Mesendoderm (in vitro differentiated cells): ENCODE data around the gene KLRC1. TPM values are rescaled to one million over a fixed set of nuclear protein-coding genes. Genes with fewer than 3 reads are reported as not detected.
"Not testable (repeated sequence)": the region's sequence is repeated elsewhere in the genome, so short reads cannot be mapped to it uniquely, and the experiment has no call there.

Experiments used
- DNase-seq: peaks from one replicate; pipeline ENCODE4 v3.0.0; 2013
- H2AK5ac ChIP-seq: 2 replicates; pipeline ENCODE4 v1.6.1; 2013; ENCODE audit warnings: low read length, inconsistent platforms
- H2BK120ac ChIP-seq: 2 replicates; pipeline ENCODE4 v1.6.1; 2013; ENCODE audit warnings: low read depth, mild to moderate bottlenecking, low read length, moderate library complexity, mixed read lengths
- H2BK15ac ChIP-seq: replicated peaks from 2 replicates; pipeline ENCODE4 v1.6.1; 2013; ENCODE audit warnings: low read depth, mild to moderate bottlenecking, moderate library complexity
- H2BK5ac ChIP-seq: 2 replicates; pipeline ENCODE4 v1.6.1; 2013; ENCODE audit warnings: low read length, inconsistent platforms
- H3K18ac ChIP-seq: 2 replicates; pipeline ENCODE4 v1.6.1; 2013; ENCODE audit warnings: mild to moderate bottlenecking, low read length, mixed read lengths
- H3K23ac ChIP-seq: one replicate; pipeline ENCODE4 v1.6.1; 2013; ENCODE audit warnings: low read length
- H3K27ac ChIP-seq: 2 replicates; pipeline ENCODE4 v1.5.1; 2013; ENCODE audit warnings: low read depth, mild to moderate bottlenecking, inconsistent platforms, low read length, moderate library complexity
- H3K27me3 ChIP-seq: 2 replicates; pipeline ENCODE4 v1.6.1; 2013; ENCODE audit warnings: low read length, control low read depth, mild to moderate bottlenecking, inconsistent platforms; ENCODE audit not compliant: insufficient read depth, poor library complexity
- H3K36me3 ChIP-seq: 2 replicates; pipeline ENCODE4 v1.6.1; 2013; ENCODE audit warnings: low read length, inconsistent platforms; ENCODE audit not compliant: control insufficient read depth, insufficient read depth
- H3K4ac ChIP-seq: one replicate; pipeline ENCODE4 v1.6.1; 2013; ENCODE audit warnings: low read depth, mild to moderate bottlenecking, low read length, moderate library complexity
- H3K4me1 ChIP-seq: 2 replicates; pipeline ENCODE4 v1.6.1; 2013; ENCODE audit warnings: low read depth, low read length, inconsistent platforms; ENCODE audit not compliant: control insufficient read depth
- H3K4me2 ChIP-seq: 2 replicates; pipeline ENCODE4 v1.6.1; 2013; ENCODE audit warnings: low read length
- H3K4me3 ChIP-seq: 2 replicates; pipeline ENCODE4 v1.5.1; 2013; ENCODE audit warnings: mild to moderate bottlenecking, low read length
- H3K56ac ChIP-seq: one replicate; pipeline ENCODE4 v1.6.1; 2013; ENCODE audit warnings: low read length
- H3K79me1 ChIP-seq: 2 replicates; pipeline ENCODE4 v1.6.1; 2013; ENCODE audit warnings: low read length, inconsistent platforms
- H3K79me2 ChIP-seq: 2 replicates; pipeline ENCODE4 v1.6.1; 2013; ENCODE audit warnings: mild to moderate bottlenecking, low read length; ENCODE audit not compliant: control insufficient read depth, insufficient read depth
- H3K9ac ChIP-seq: 2 replicates; pipeline ENCODE4 v1.6.1; 2013; ENCODE audit warnings: low read length, inconsistent platforms
- H4K5ac ChIP-seq: one replicate; pipeline ENCODE4 v1.6.1; 2013; ENCODE audit warnings: low read length
- H4K8ac ChIP-seq: one replicate; pipeline ENCODE4 v1.6.1; 2013; ENCODE audit warnings: low read depth, mild to moderate bottlenecking, control low read depth, low read length, moderate library complexity
- WGBS: extraction: QIAGEN DNeasy Blood & Tissue Kit; methylation state at CpG from one replicate; pipeline ENCODE4 v1.1.7; 2013; ENCODE audit warnings: low lambda C conversion rate, missing lambda C conversion rate; ENCODE audit not compliant: insufficient coverage; ENCODE audit errors: extremely low coverage; 5-methylcytosine and 5-hydroxymethylcytosine counted together
- polyA plus RNA-seq, 2 experiments: library from polyadenylated mRNA; stranded (reverse); fragments of 200-250 nt; gene quantifications; one replicate each; pipeline ENCODE4 v1.2.3, GENCODE V29; 2013

The KLRC1 gene
- 0.04 TPM for polyA plus RNA-seq (2013, experiment 1 of 2)
- polyA plus RNA-seq (2013, experiment 2 of 2), result not detected

DNA sequence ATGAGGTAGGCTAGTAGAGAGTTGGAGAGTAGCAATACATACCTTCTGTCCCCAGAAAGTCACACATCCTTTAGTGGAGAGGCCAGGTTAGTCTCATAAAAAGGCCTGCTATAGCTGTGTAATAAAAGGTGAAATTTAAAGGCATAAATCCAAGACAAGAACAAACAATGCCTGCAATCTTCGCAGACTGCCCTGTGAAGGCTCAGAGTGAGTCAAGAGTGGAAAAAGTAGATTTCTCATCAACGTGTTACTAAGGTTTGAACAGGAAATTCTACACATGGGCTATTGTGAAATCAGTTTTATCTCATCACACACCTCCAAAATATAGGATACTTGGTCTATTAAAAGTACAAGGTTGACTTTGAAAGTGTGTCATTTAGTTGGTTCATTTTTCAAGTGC, at the start of gene KLRC1:
KLRC1 (minus strand) TSS at position 222 of the 400 bp plus-strand sequence. CDS start 2,221 bp downstream, outside the sequence.
- no peak within 1 kb of the TSS for H3K27ac ChIP-seq
- no peak for DNase-seq
- H3K36me3 ChIP-seq, result no peaks in the 10 kb centered on the region

DNA sequence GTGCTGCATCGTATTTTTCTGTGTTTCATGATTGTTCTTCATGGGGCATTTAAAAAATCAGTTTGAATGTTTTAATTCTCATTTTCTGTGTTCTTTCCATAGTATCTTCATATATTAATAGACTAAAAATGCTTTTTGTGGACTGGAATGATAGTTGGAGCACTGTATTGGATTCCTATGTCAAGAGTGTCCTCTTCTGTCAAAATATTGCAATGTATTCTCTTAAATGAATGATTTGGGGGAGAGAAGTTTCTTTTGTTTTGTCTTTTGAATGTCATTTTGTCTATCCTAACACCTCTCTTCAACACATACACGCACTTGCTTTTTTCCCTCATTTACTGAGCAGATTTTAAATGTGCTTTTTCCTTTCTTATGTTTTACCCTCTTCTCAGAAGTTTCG, 47.9 kb upstream of the KLRC1 start:
- H3K27me3 ChIP-seq, result no peaks in the 10 kb centered on the region
- no peak overlapping the region for H4K8ac ChIP-seq
- H2BK15ac ChIP-seq, result no peak overlapping the region
- H3K4me2 ChIP-seq, result no peak overlapping the region
- DNase-seq, result no peak
- H3K18ac ChIP-seq, result no peak overlapping the region
- H3K79me2 ChIP-seq, result no peaks in the 10 kb centered on the region
- no peak overlapping the region for H2BK5ac ChIP-seq
- H3K56ac ChIP-seq, result no peak overlapping the region
- no peak overlapping the region for H3K27ac ChIP-seq
- H3K4ac ChIP-seq, result no peak overlapping the region
- WGBS, result no CpG with 5 or more reads among the region's 3 CpGs
- H3K79me1 ChIP-seq, result no peaks in the 10 kb centered on the region
- no peaks in the 10 kb centered on the region for H3K4me1 ChIP-seq
- no peak overlapping the region for H3K4me3 ChIP-seq
- no peak overlapping the region for H2AK5ac ChIP-seq
- no peak overlapping the region for H2BK120ac ChIP-seq
- H3K9ac ChIP-seq, result no peak overlapping the region
- no peaks in the 10 kb centered on the region for H3K36me3 ChIP-seq
- H4K5ac ChIP-seq, result no peak overlapping the region
- no peak overlapping the region for H3K23ac ChIP-seq

More for the DNA sequence above, at the start of gene KLRC1:
- Histone ChIP-seq H2BK5ac (no peak within 1 kb of the TSS), H2AK5ac (no peak within 1 kb of the TSS), H4K8ac (no peak within 1 kb of the TSS), H2BK120ac (no peak within 1 kb of the TSS), H3K4me3 (no peak within 1 kb of the TSS), H3K23ac (no peak within 1 kb of the TSS), H2BK15ac (no peak within 1 kb of the TSS), H3K9ac (no peak within 1 kb of the TSS), H3K4ac (no peak within 1 kb of the TSS), H3K4me2 (no peak within 1 kb of the TSS), H3K56ac (no peak within 1 kb of the TSS), H3K79me1 (no peaks in the 10 kb centered on the region), H3K27me3 (no peaks in the 10 kb centered on the region), H3K18ac (no peak within 1 kb of the TSS), H4K5ac (no peak within 1 kb of the TSS), H3K4me1 (no peaks in the 10 kb centered on the region), H3K79me2 (no peaks in the 10 kb centered on the region)
- WGBS, result no CpG with 5 or more reads among the region's 2 CpGs

DNA sequence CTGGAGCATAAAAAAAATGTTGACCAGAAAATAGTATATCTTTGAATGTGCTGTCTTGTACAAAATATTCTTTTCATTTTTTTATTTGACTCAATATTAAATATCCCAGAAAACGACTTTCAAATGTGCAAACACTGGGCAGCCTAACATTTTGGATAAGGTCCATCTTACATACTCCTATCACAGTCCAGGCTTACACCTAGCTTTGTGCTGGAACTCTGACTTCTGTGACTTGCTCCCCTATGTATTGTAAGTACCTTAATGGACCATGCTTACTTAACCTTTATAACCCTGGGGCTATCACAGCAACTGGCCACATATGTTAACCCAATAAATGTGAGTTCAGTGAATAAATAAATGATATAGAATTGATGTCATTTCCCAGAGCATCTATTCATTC, 44.9 kb upstream of the KLRC1 start:
- no peak overlapping the region for H4K8ac ChIP-seq
- H3K4me3 ChIP-seq, result no peak overlapping the region
- no peak overlapping the region for H3K23ac ChIP-seq
- no CpG with 5 or more reads among the region's 1 CpG for WGBS
- no peak overlapping the region for H3K4me2 ChIP-seq
- H3K27ac ChIP-seq, result no peak overlapping the region
- no peaks in the 10 kb centered on the region for H3K36me3 ChIP-seq
- no peak overlapping the region for H2AK5ac ChIP-seq
- H2BK120ac ChIP-seq, result no peak overlapping the region
- H2BK15ac ChIP-seq, result no peak overlapping the region
- no peaks in the 10 kb centered on the region for H3K4me1 ChIP-seq
- H3K18ac ChIP-seq, result no peak overlapping the region
- no peak overlapping the region for H3K9ac ChIP-seq
- no peak overlapping the region for H3K4ac ChIP-seq
- no peak for DNase-seq
- H3K27me3 ChIP-seq, result no peaks in the 10 kb centered on the region
- H3K79me1 ChIP-seq, result no peaks in the 10 kb centered on the region
- no peaks in the 10 kb centered on the region for H3K79me2 ChIP-seq
- no peak overlapping the region for H3K56ac ChIP-seq
- no peak overlapping the region for H2BK5ac ChIP-seq
- H4K5ac ChIP-seq, result no peak overlapping the region

DNA sequence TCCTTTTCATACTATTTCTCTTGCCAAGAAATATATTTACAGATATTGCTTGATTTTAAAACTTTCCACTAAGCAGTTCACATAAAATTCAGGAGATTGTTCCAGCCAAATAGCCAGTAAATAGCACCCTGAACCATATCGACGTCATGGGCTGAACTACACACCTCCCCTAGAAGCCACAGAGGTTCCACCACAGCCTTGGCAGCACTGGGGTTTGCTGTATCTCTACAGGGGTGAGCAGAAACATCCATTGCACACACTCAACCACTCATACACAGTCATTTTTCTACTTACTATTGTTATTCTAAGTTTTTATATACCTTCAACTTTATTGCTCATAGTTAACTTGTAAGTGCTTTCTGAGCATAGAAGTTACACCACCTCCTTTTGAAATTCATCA, 44.4 kb upstream of the KLRC1 start:
- Histone ChIP-seq H2BK120ac (no peak overlapping the region), H3K79me2 (no peaks in the 10 kb centered on the region), H3K36me3 (no peaks in the 10 kb centered on the region), H4K8ac (no peak overlapping the region), H3K79me1 (no peaks in the 10 kb centered on the region), H3K9ac (no peak overlapping the region), H3K4me2 (no peak overlapping the region), H3K18ac (no peak overlapping the region), H3K23ac (no peak overlapping the region), H3K4me1 (no peaks in the 10 kb centered on the region), H3K4me3 (no peak overlapping the region), H4K5ac (no peak overlapping the region), H3K27ac (no peak overlapping the region), H2AK5ac (no peak overlapping the region), H3K27me3 (no peaks in the 10 kb centered on the region), H2BK15ac (no peak overlapping the region), H3K56ac (no peak overlapping the region), H2BK5ac (no peak overlapping the region), H3K4ac (no peak overlapping the region)
- DNase-seq, result no peak
- WGBS, result no CpG with 5 or more reads among the region's 2 CpGs

- Histone ChIP-seq H3K4me2 (no peak overlapping the region), H4K8ac (no peak overlapping the region), H3K36me3 (no peaks in the 10 kb centered on the region), H3K79me1 (no peaks in the 10 kb centered on the region), H3K23ac (no peak overlapping the region), H2AK5ac (no peak overlapping the region), H3K4me3 (no peak overlapping the region), H3K4ac (no peak overlapping the region), H3K4me1 (no peaks in the 10 kb centered on the region), H2BK120ac (no peak overlapping the region), H4K5ac (no peak overlapping the region), H3K79me2 (no peaks in the 10 kb centered on the region), H3K9ac (no peak overlapping the region), H3K18ac (no peak overlapping the region), H2BK15ac (no peak overlapping the region), H2BK5ac (no peak overlapping the region), H3K56ac (no peak overlapping the region), H3K27ac (no peak overlapping the region), H3K27me3 (no peaks in the 10 kb centered on the region)
- DNase-seq, result no peak
- WGBS, result no CpG with 5 or more reads among the region's 4 CpGs
Observed at GRCh38 chr12:10491766-10492165, 38.6 kb upstream of the KLRC1 start.

GRCh38 chr12:10487328-10487727, 34.2 kb upstream of the KLRC1 start:
- H3K9ac ChIP-seq, H3K18ac ChIP-seq, H3K56ac ChIP-seq, H3K27ac ChIP-seq, H3K4me1 ChIP-seq, H4K8ac ChIP-seq, H3K36me3 ChIP-seq, H3K79me2 ChIP-seq, H2AK5ac ChIP-seq, H2BK5ac ChIP-seq, H4K5ac ChIP-seq, H3K4me2 ChIP-seq, H3K4ac ChIP-seq, H2BK120ac ChIP-seq, H3K4me3 ChIP-seq, H3K27me3 ChIP-seq, H2BK15ac ChIP-seq, H3K79me1 ChIP-seq, H3K23ac ChIP-seq, DNase-seq: not testable (repeated sequence)
- no CpG with 5 or more reads among the region's 2 CpGs for WGBS
